ENCODE measurements around the gene EIF3A.

GRCh38 chr10:118993214-118993613, 87.4 kb downstream of the EIF3A start:
- no peak for TF ChIP-seq CTCF (IDR thresholded peaks at IDR 0.05; ENCODE audit: insufficient read depth, low read length, poor library complexity, severe bottlenecking)
- TF ChIP-seq EZH2phosphoT487 (conservative IDR thresholded peaks at IDR 0.05; ENCODE audit: low read length), result no peak
